ACC112 (cell line): Measurements from ENCODE around the gene PCARE.

ENCODE experiments used
- H2AFZ ChIP-seq: fragments of 200-600 bp; sonication (generic); one replicate; pipeline ENCODE4 v1.6.0; 2017; ENCODE audit warnings: antibody characterized with exemption, low read length; ENCODE audit not compliant: unreplicated experiment
- H3K27ac ChIP-seq: fragments of 200-600 bp; sonication (generic); 2 replicates; pipeline ENCODE4 v1.5.1; 2014; ENCODE audit warnings: low read depth, mild to moderate bottlenecking, antibody characterized with exemption, low read length, moderate library complexity
- H3K27me3 ChIP-seq: fragments of 200-600 bp; sonication (generic); 2 replicates; pipeline ENCODE4 v1.6.1; 2014; ENCODE audit warnings: mild to moderate bottlenecking, antibody characterized with exemption, low read length, moderate library complexity, mixed read lengths; ENCODE audit not compliant: insufficient read depth
- H3K36me3 ChIP-seq: fragments of 200-600 bp; sonication (generic); 2 replicates; pipeline ENCODE4 v1.6.1; 2016; ENCODE audit warnings: mild to moderate bottlenecking, antibody characterized with exemption, low read length, moderate library complexity, mixed read lengths; ENCODE audit not compliant: insufficient read depth
- H3K4me1 ChIP-seq: fragments of 200-600 bp; sonication (generic); one replicate; pipeline ENCODE4 v1.6.1; 2016; ENCODE audit warnings: low read length, mixed read lengths; ENCODE audit not compliant: insufficient read depth, unreplicated experiment, control insufficient read depth
- H3K4me3 ChIP-seq: fragments of 200-600 bp; sonication (generic); 2 replicates; pipeline ENCODE4 v1.5.1; 2014; ENCODE audit warnings: mild to moderate bottlenecking, low read depth, low read length
- H3K79me2 ChIP-seq: fragments of 200-600 bp; sonication (generic); one replicate; pipeline ENCODE4 v1.6.0; 2016; ENCODE audit warnings: low read length; ENCODE audit not compliant: control insufficient read depth, unreplicated experiment, insufficient read depth

Gene PCARE

DNA sequence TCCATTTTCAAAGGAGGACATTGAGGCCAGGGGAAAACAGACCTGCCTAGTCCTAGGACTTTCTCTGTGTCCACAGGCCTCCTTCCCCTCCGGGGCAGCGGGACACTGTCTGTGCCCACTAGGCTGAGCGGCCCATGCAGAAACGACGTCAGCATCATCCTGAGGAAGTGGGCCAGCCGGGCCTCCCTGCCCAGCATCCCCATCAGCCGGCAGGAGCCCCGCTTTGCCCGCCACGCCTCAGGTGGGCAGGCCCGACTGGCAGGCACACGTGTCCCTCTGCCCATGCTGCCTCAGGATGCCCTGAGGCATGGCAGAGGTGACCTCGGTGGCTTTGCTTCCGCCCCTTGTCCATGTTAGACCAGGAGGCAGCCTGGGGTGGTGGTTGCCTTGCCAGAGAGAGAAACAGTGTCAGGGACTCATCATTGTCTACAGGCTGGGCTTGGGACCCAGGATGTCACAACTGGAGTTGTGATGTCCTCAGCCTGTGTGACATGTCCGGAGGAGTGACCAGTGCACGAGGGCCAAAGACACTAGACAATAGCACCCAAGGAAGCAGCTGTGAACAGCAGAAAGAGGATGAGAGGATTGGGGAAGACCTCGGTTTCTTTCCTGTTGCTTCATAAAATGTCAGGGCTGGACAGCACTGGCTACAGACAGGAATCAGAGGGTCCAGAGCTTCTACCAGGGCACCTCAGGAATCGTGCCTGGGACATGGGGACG, 56.4 kb downstream of the PCARE start:
- Histone ChIP-seq H3K27ac (no peak overlapping the region), H3K79me2 (no peaks in the 10 kb centered on the region), H3K4me3 (no peak overlapping the region), H2AFZ (no peak overlapping the region), H3K36me3 (no peaks in the 10 kb centered on the region), H3K27me3 (no peaks in the 10 kb centered on the region), H3K4me1 (peaks cover 16% of the 10 kb centered on the region)

DNA sequence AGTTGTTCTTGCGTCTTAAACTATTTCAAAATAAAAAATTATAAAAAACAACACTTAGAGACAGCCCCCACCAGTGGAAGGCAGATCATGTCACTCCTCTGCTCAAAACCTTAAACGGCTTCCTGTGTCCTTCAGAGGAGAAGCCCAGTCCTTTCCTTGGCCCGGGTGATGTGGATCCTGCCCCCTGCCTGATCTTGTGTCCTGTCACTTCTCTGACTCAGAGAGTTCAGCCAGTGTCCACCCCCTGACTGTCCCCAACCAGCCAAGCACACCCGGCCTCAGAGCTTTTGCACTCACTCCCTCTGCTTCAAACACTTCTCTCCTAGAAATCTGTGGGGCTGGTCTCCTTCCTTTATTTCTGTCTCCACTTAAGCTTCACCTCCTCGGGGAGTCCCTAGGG, 57.8 kb downstream of the PCARE start:
- no peaks in the 10 kb centered on the region for H3K36me3 ChIP-seq
- H3K4me1 ChIP-seq = peaks cover 21% of the 10 kb centered on the region
- H3K4me3 ChIP-seq = no peak overlapping the region
- H3K27me3 ChIP-seq = no peaks in the 10 kb centered on the region
- no peaks in the 10 kb centered on the region for H3K79me2 ChIP-seq
- no peak overlapping the region for H3K27ac ChIP-seq
- no peak overlapping the region for H2AFZ ChIP-seq

DNA sequence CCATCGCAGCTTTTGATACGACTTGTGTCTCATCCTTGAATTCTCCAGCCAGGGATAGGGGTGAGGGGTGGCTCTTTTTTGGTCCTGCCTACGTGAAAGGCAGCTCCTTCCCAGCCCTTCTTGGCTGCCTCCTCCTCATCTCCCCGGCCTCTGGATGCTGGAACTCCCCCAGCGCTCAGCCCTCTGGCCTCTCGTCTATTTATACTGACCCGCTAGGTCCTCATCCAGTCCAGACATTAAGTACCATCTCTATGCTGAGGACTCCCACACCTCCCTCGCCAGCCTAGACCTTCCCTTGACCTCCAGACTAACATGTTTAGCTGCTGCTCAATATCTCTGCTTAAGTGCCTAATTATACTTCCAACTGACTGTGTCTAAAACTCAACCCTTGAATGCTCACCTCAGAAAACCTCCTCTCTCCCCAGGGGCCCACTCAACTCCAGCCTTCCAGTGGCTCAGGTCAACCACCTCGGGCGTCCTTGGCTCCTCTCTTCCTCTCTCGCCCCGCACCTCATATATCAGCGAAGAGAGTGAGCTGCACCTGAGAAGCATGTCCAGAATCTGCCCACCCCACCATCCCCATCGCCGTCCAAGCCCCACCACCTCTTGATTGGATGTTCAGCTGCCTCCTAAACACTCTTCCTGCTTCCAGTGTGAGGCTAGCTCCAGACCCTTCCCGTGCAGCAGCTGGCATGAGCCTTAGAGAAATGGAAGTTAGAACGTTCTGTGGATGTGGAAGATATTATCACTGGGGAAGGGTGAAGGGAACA, 58.4 kb downstream of the PCARE start:
- H3K79me2 ChIP-seq = no peaks in the 10 kb centered on the region
- H3K27ac ChIP-seq = no peak overlapping the region
- peaks cover 26% of the 10 kb centered on the region for H3K4me1 ChIP-seq
- no peaks in the 10 kb centered on the region for H3K27me3 ChIP-seq
- no peaks in the 10 kb centered on the region for H3K36me3 ChIP-seq
- H3K4me3 ChIP-seq = no peak overlapping the region
- no peak overlapping the region for H2AFZ ChIP-seq

DNA sequence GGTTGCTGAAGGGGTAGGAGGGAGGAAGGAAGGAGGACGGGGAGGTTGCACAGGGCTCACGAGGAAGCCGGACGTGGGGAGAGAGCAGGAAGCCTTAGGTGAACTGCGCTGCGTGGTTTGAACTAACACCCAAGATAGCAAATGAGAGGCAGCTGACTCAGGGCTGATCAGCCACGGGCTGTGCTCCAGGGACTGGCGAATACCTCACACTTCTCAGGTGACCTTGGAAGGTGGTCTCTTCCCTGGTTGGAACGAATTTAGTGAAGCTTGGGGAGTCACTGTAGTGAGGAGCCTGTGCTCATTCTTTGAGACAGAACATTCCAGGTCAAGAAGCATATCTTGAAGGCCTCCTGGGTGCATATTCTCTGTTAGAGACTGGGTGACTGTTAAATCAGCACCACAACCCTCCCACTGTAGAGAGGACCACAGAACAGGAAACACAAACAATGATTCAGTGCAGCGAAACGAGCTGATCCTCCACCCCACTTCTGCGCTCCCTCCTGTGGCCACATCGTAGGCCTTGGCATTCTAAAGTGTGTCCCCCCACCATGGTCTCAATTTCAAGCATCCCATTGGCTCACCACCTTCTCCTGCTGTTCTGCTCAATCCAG, 59.4 kb downstream of the PCARE start:
- Histone ChIP-seq H2AFZ (no peak overlapping the region), H3K4me3 (no peak overlapping the region), H3K36me3 (no peaks in the 10 kb centered on the region), H3K27me3 (no peaks in the 10 kb centered on the region), H3K4me1 (peaks cover 31% of the 10 kb centered on the region), H3K27ac (no peak overlapping the region), H3K79me2 (no peaks in the 10 kb centered on the region)

DNA sequence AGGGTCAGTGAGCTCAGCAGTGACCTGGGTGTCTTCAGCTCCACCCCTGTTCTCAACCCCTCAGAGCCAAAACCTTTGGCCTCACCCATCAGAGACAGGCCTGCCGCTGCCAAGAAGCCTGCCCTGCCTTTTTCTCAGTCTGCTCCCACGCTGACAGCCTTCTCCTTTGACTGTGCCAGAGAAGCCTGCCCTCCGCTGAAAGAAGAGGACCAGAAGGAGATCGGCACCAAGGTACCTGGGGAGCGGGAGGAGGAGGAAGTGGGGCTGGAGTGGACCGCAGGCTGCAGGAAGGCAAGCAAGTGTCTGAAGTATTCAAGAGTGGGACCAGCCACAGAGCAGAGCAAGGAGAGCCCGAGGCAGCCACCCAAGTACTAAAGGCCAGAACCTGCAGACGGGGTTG, 60.0 kb downstream of the PCARE start:
- Histone ChIP-seq H2AFZ (no peak overlapping the region), H3K27ac (no peak overlapping the region), H3K4me3 (no peak overlapping the region), H3K4me1 (peaks cover 31% of the 10 kb centered on the region), H3K27me3 (no peaks in the 10 kb centered on the region), H3K36me3 (no peaks in the 10 kb centered on the region), H3K79me2 (no peaks in the 10 kb centered on the region)

DNA sequence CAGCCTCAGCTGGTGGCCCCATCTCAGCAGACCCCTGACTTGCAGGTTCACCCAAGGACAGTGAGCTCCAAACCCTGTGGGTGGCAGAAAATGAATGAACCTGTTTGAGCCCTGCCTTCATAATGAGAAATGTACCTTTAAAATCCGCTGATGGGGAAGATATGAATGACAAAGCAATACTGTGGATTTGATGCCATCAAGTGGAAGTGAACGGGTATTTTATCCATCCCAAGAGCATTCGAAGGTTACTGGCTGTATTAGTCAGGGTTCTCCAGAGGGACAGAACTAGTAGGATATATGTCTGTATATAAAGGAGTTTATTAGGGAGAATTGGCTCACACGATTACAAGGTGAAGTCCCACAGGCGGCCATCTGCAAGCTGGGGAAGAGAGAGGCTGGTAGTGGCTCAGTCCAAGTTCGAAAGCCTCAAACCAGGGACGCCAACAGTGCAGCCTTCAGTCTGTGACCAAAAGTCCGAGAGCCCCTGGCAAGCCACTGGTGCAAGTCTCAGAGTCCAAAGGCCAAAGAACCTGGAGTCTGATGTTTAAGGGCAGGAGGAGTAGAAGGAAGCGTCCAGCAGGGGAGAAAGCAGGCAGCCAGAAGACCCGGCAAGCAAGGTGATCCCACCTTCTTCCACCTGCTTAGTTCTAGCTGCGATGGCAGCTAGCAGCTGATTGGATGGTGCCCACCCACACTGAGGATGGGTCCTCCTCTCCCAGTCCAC, 61.1 kb downstream of the PCARE start:
- H3K27me3 ChIP-seq = no peaks in the 10 kb centered on the region
- no peak overlapping the region for H2AFZ ChIP-seq
- no peaks in the 10 kb centered on the region for H3K36me3 ChIP-seq
- H3K27ac ChIP-seq = no peak overlapping the region
- peaks cover 31% of the 10 kb centered on the region for H3K4me1 ChIP-seq
- no peak overlapping the region for H3K4me3 ChIP-seq
- H3K79me2 ChIP-seq = no peaks in the 10 kb centered on the region

DNA sequence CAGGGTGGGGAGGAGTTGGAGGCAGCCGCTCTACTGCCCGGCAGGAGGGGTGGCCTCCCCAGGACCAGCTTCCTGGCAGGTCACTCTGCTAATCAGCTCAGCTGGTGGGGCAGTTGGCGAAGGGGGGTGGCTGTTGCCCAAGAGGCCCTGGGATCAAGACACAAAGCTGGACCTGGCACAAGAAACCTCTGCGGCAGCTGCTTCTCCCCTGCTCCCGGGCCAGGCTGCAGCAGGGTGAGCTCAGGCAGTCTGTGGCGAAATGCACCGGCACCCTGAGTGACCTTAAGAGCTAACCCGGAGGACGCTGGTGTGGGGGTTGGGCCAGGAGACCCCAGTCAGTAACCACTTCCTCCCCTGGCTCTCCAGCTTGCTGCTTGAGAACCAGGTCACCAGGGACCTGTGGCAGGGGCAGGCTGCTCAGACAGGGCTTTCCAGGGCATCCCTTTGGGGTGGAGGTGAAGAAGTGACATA, 62.1 kb downstream of the PCARE start:
- Histone ChIP-seq H3K4me3 (no peak overlapping the region), H2AFZ (no peak overlapping the region), H3K27me3 (no peaks in the 10 kb centered on the region), H3K36me3 (no peaks in the 10 kb centered on the region), H3K27ac (no peak overlapping the region), H3K79me2 (no peaks in the 10 kb centered on the region), H3K4me1 (peaks cover 31% of the 10 kb centered on the region)
